Measurements from ENCODE around the gene CCL22.

CCL22 gene

GRCh38 chr16:57377080-57377841, 18.7 kb downstream of the CCL22 start:
- DNase-seq: no peak

- DNase-seq: no peak
Observed at GRCh38 chr16:57379579-57379978, 21.0 kb downstream of the CCL22 start.

GRCh38 chr16:57380671-57381462, 22.3 kb downstream of the CCL22 start:
- no peak for DNase-seq

- DNase-seq: no peak
Observed at GRCh38 chr16:57381791-57382534, 23.4 kb downstream of the CCL22 start.

GRCh38 chr16:57382535-57383275, 24.1 kb downstream of the CCL22 start:
- DNase-seq: no peak

- no peak for DNase-seq
Observed at GRCh38 chr16:57383276-57384247, 25.0 kb downstream of the CCL22 start.

GRCh38 chr16:57384248-57385070, 25.9 kb downstream of the CCL22 start:
- DNase-seq: no peak

GRCh38 chr16:57385083-57385482, 26.5 kb downstream of the CCL22 start:
- no peak for DNase-seq

GRCh38 chr16:57386381-57386951, 27.9 kb downstream of the CCL22 start:
- DNase-seq: no peak

GRCh38 chr16:57387598-57388354, 29.2 kb downstream of the CCL22 start:
- no peak for DNase-seq

- DNase-seq: no peak
Observed at GRCh38 chr16:57388359-57389086, 29.9 kb downstream of the CCL22 start.

- no peak for DNase-seq
Observed at GRCh38 chr16:57389087-57389468, 30.5 kb downstream of the CCL22 start.

GRCh38 chr16:57390636-57391295, 32.2 kb downstream of the CCL22 start:
- no peak for DNase-seq

GRCh38 chr16:57391300-57391699, 32.7 kb downstream of the CCL22 start:
- DNase-seq: no peak

GRCh38 chr16:57391708-57392107, 33.1 kb downstream of the CCL22 start:
- DNase-seq: no peak

GRCh38 chr16:57392694-57393093, 34.1 kb downstream of the CCL22 start:
- DNase-seq: no peak

- DNase-seq: no peak
Observed at GRCh38 chr16:57394444-57394843, 35.9 kb downstream of the CCL22 start.

- no peak for DNase-seq
Observed at GRCh38 chr16:57395026-57395425, 36.4 kb downstream of the CCL22 start.
